Neuronal stem cell (in vitro differentiated cells): ENCODE data around the gene PLPPR2.

ENCODE experiments used
- DNase-seq: peaks from one replicate; pipeline ENCODE4 v3.0.0-alpha.2; 2013; ENCODE audit warnings: low spot score
- H2AFZ ChIP-seq: one replicate; pipeline ENCODE4 v1.6.1; 2013; ENCODE audit warnings: mild to moderate bottlenecking, low read length, inconsistent platforms
- H2AK5ac ChIP-seq: 2 replicates; pipeline ENCODE4 v1.6.1; 2013; ENCODE audit warnings: low read depth, mild to moderate bottlenecking, inconsistent platforms, low read length, moderate library complexity, mixed read lengths
- H2BK120ac ChIP-seq: 2 replicates; pipeline ENCODE4 v1.6.1; 2013; ENCODE audit warnings: low read depth, mild to moderate bottlenecking, inconsistent platforms, low read length, moderate library complexity, mixed read lengths
- H2BK12ac ChIP-seq: one replicate; pipeline ENCODE4 v1.6.1; 2013; ENCODE audit warnings: low read length, inconsistent platforms
- H2BK15ac ChIP-seq: 2 replicates; pipeline ENCODE4 v1.6.1; 2013; ENCODE audit warnings: mild to moderate bottlenecking, low read length, inconsistent platforms, mixed read lengths
- H2BK5ac ChIP-seq: one replicate; pipeline ENCODE4 v1.6.1; 2013; ENCODE audit warnings: inconsistent platforms, mild to moderate bottlenecking, low read length, moderate library complexity
- H3K14ac ChIP-seq: one replicate; pipeline ENCODE4 v1.6.1; 2013; ENCODE audit warnings: low read length, inconsistent platforms
- H3K18ac ChIP-seq: 2 replicates; pipeline ENCODE4 v1.6.1; 2013; ENCODE audit warnings: low read length, inconsistent platforms
- H3K23ac ChIP-seq: 2 replicates; pipeline ENCODE4 v1.6.1; 2013; ENCODE audit warnings: low read depth, mild to moderate bottlenecking, mixed read lengths, low read length, inconsistent platforms; ENCODE audit not compliant: poor library complexity
- H3K27ac ChIP-seq: replicated peaks from 3 replicates; pipeline ENCODE4 v1.5.1; 2013; ENCODE audit warnings: low read length, inconsistent platforms
- H3K27me3 ChIP-seq, 3 experiments: 2 replicates each; pipeline ENCODE4 v1.6.1; 2013; ENCODE audit warnings: low read length in 3 of 3, mild to moderate bottlenecking in 2 of 3, inconsistent platforms in 1 of 3, low read depth in 1 of 3, mixed read lengths in 1 of 3, moderate library complexity in 1 of 3; ENCODE audit not compliant: control insufficient read depth in 3 of 3, insufficient read depth in 3 of 3
- H3K36me3 ChIP-seq, 2 donors: replicated peaks in 1 of 2; 2 replicates each; pipeline ENCODE4 v1.6.1; 2013; ENCODE audit warnings: low read length in 2 of 2; ENCODE audit not compliant: control insufficient read depth in 2 of 2, insufficient read depth in 2 of 2
- H3K4ac ChIP-seq: 2 replicates; pipeline ENCODE4 v1.6.1; 2013; ENCODE audit warnings: inconsistent platforms, mild to moderate bottlenecking, low read length, moderate library complexity
- H3K4me1 ChIP-seq, 2 donors: 1 replicate in 1 of 2; 2 replicates in 1 of 2; pipeline ENCODE4 v1.6.1; 2013; ENCODE audit warnings: low read length in 2 of 2, low read depth in 1 of 2; ENCODE audit not compliant: control insufficient read depth in 2 of 2, insufficient read depth in 1 of 2
- H3K4me2 ChIP-seq: one replicate; pipeline ENCODE4 v1.6.1; 2013; ENCODE audit warnings: mild to moderate bottlenecking, low read length, inconsistent platforms; ENCODE audit not compliant: insufficient read depth, poor library complexity, severe bottlenecking
- H3K4me3 ChIP-seq, 2 donors: 2 replicates each; pipeline ENCODE4 v1.5.1; 2013; ENCODE audit warnings: low read length in 2 of 2, mild to moderate bottlenecking in 2 of 2, inconsistent platforms in 1 of 2, moderate library complexity in 1 of 2
- H3K79me1 ChIP-seq: one replicate; pipeline ENCODE4 v1.6.1; 2013; ENCODE audit warnings: low read depth, mild to moderate bottlenecking, inconsistent platforms, low read length, moderate library complexity
- H3K9ac ChIP-seq: one replicate; pipeline ENCODE4 v1.6.1; 2013; ENCODE audit warnings: mild to moderate bottlenecking, low read depth, low read length, inconsistent platforms; ENCODE audit not compliant: poor library complexity
- H3K9me3 ChIP-seq, 2 donors: replicated peaks in 1 of 2; 2 replicates each; pipeline versions ENCODE3 to v1.6.1; 2013; ENCODE audit warnings: low read length in 2 of 2, mild to moderate bottlenecking in 2 of 2, inconsistent platforms in 1 of 2, low read depth in 1 of 2, mixed read lengths in 1 of 2, moderate library complexity in 1 of 2; ENCODE audit not compliant: control insufficient read depth in 2 of 2, insufficient read depth in 1 of 2
- H4K8ac ChIP-seq: one replicate; pipeline ENCODE4 v1.6.1; 2013; ENCODE audit warnings: low read depth, mild to moderate bottlenecking, inconsistent platforms, low read length, moderate library complexity
- H4K91ac ChIP-seq: one replicate; pipeline ENCODE4 v1.6.1; 2013; ENCODE audit warnings: low read length, low read depth, mild to moderate bottlenecking, inconsistent platforms; ENCODE audit not compliant: poor library complexity
- WGBS, 2 donors: extraction: QIAGEN DNeasy Blood & Tissue Kit; methylation state at CpG; one replicate each; pipeline ENCODE4 v1.1.7; 2013; ENCODE audit warnings: missing lambda C conversion rate in 2 of 2, mixed read lengths in 1 of 2; ENCODE audit not compliant: insufficient read length in 2 of 2, insufficient replicate concordance in 1 of 2; ENCODE audit errors: extremely low coverage in 2 of 2; 5-methylcytosine and 5-hydroxymethylcytosine counted together

Gene PLPPR2

DNA sequence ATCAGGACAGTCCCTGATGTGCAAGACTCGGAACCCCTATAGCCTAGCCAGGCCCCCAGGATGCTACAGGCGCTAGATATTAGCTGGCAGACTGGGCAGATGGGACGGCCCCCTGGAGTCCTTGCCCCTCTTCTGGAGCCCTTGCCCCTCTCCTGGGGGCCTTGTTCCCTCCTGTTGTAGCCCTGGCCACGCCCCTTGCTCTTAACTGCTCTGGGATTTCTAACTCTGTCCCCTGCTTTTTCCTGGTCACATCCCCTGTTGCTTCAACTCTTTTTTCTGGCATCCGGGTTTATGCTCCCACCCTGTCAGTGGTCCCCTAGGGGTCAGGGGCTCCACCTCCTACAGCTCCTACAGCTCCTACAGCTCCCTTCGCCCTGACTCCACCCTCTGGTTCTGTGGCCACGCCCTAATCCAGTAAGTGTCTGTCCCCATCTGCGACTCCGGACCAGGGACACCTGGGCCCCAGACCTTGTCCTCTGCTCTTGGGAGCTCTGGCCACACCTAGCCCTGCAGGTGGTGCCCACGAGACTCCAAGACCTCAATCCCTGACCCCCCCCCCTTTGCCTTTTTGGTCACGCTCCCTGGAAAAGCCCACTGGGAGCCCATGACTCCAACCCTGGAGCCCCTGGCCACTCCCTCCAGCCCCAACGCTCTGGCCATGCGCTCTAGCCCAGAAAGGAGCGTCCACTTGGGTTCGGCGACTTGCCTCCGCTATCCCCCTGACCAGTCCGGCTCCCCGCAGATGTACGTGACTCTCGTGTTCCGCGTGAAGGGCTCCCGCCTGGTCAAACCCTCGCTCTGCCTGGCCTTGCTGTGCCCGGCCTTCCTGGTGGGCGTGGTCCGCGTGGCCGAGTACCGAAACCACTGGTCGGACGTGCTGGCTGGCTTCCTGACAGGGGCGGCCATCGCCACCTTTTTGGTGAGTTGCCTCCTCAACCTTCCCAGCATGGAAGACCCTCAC, 6.8 kb downstream of the PLPPR2 start:
- Histone ChIP-seq H3K4me1 (peaks cover 0 to 9% of the 10 kb centered on the region in 2 donors), H4K91ac (no peak overlapping the region), H3K36me3 (peaks cover 0 to 2% of the 10 kb centered on the region in 2 donors), H3K9ac (peak overlapping the region; percentile 32), H3K27me3 (peaks cover 0 to 12% (median 0%) of the 10 kb centered on the region in 3 experiments), H2AFZ (no peak overlapping the region), H3K14ac (no peak overlapping the region), H3K4me3 (no peak overlapping the region), H3K79me1 (no peaks in the 10 kb centered on the region), H3K4me2 (peak overlapping the region; percentile 56), H2BK15ac (peak overlapping the region; percentile 32), H2BK120ac (no peak overlapping the region), H2AK5ac (peak overlapping the region; percentile 82), H4K8ac (peak overlapping the region; percentile 72), H2BK5ac (no peak overlapping the region), H3K27ac (no peak overlapping the region), H3K18ac (peak overlapping the region; percentile 52), H3K9me3 (no peaks in the 10 kb centered on the region), H3K23ac (peak overlapping the region; percentile 29), H2BK12ac (no peak overlapping the region), H3K4ac (no peak overlapping the region)
- WGBS, 2 donors: no CpG with 5 or more reads among the region's 35 CpGs
- DNase-seq: no peak

- no peak overlapping the region for H3K4me2 ChIP-seq
- no peak overlapping the region for H3K9ac ChIP-seq
- no peak overlapping the region for H2BK15ac ChIP-seq
- H2AK5ac ChIP-seq: no peak overlapping the region
- no peak overlapping the region for H2BK12ac ChIP-seq
- no peak overlapping the region for H2AFZ ChIP-seq
- WGBS, 2 donors: no CpG with 5 or more reads among the region's 10 CpGs
- H3K18ac ChIP-seq: no peak overlapping the region
- H2BK120ac ChIP-seq: no peak overlapping the region
- H3K4me1 ChIP-seq: peaks cover 0 to 9% of the 10 kb centered on the region in 2 donors
- no peaks in the 10 kb centered on the region for H3K9me3 ChIP-seq
- H3K79me1 ChIP-seq: no peaks in the 10 kb centered on the region
- H3K27ac ChIP-seq: no peak overlapping the region
- no peak overlapping the region for H4K91ac ChIP-seq
- no peak for DNase-seq
- H2BK5ac ChIP-seq: no peak overlapping the region
- H4K8ac ChIP-seq: no peak overlapping the region
- no peak overlapping the region for H3K23ac ChIP-seq
- no peak overlapping the region for H3K4me3 ChIP-seq
- no peak overlapping the region for H3K14ac ChIP-seq
- peaks cover 0 to 2% of the 10 kb centered on the region in 2 donors for H3K36me3 ChIP-seq
- peaks cover 0 to 12% (median 0%) of the 10 kb centered on the region in 3 experiments for H3K27me3 ChIP-seq
- no peak overlapping the region for H3K4ac ChIP-seq
Observed at GRCh38 chr19:11363881-11364280, 8.6 kb downstream of the PLPPR2 start.

DNA sequence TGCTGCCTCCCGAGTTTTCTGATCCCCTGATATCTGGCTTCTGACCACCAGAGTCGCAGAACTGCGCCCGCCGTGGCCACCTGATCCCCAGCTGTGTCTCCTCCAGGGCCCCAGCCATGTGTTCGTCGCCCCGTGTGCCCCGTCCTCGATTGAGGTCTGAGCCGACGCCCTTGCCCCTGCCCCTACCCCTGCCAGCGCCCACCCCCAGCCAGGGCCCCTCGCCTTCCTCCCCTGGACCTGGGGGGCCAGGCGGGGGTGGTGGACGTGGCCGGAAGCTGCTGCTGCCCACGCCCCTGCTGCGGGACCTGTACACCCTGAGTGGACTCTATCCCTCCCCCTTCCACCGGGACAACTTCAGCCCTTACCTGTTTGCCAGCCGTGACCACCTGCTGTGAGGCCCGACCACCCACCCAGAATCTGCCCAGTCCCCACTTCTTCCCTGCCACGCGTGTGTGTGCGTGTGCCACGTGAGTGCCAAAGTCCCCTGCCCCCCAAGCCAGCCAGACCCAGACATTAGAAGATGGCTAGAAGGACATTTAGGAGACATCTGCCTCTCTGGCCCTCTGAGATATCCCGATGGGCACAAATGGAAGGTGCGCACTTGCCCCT, 9.2 kb downstream of the PLPPR2 start:
- H2AK5ac ChIP-seq: no peak overlapping the region
- H3K18ac ChIP-seq: no peak overlapping the region
- H2AFZ ChIP-seq: no peak overlapping the region
- no peak overlapping the region for H2BK15ac ChIP-seq
- peaks cover 0 to 9% of the 10 kb centered on the region in 2 donors for H3K4me1 ChIP-seq
- DNase-seq: no peak
- no peak overlapping the region for H3K4ac ChIP-seq
- no peak overlapping the region for H3K9ac ChIP-seq
- no peak overlapping the region for H4K8ac ChIP-seq
- H2BK120ac ChIP-seq: no peak overlapping the region
- WGBS, 2 donors: no CpG with 5 or more reads among the region's 28 CpGs
- H3K14ac ChIP-seq: no peak overlapping the region
- H3K36me3 ChIP-seq: peaks cover 0 to 2% of the 10 kb centered on the region in 2 donors
- no peak overlapping the region for H3K23ac ChIP-seq
- H2BK12ac ChIP-seq: no peak overlapping the region
- H4K91ac ChIP-seq: no peak overlapping the region
- H3K79me1 ChIP-seq: no peaks in the 10 kb centered on the region
- H3K27ac ChIP-seq: no peak overlapping the region
- peaks cover 0 to 12% (median 0%) of the 10 kb centered on the region in 3 experiments for H3K27me3 ChIP-seq
- H2BK5ac ChIP-seq: no peak overlapping the region
- H3K4me2 ChIP-seq: no peak overlapping the region
- H3K4me3 ChIP-seq: no peak overlapping the region
- no peaks in the 10 kb centered on the region for H3K9me3 ChIP-seq

DNA sequence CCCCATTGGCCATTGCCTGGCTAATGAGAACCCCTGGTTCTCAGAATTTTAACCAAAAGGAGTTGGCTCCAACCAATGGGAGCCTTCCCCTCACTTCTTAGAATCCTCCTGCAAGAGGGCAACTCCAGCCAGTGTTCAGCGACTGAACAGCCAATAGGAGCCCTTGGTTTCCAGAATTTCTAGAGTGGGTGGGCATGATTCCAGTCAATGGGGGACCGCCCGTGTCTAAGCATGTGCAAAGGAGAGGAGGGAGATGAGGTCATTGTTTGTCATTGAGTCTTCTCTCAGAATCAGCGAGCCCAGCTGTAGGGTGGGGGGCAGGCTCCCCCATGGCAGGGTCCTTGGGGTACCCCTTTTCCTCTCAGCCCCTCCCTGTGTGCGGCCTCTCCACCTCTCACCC, 9.7 kb downstream of the PLPPR2 start:
- Histone ChIP-seq H3K79me1 (no peaks in the 10 kb centered on the region), H3K23ac (no peak overlapping the region), H2AFZ (no peak overlapping the region), H3K14ac (no peak overlapping the region), H3K4me1 (peaks cover 0 to 9% of the 10 kb centered on the region in 2 donors), H3K36me3 (peaks cover 0 to 5% of the 10 kb centered on the region in 2 donors), H3K27ac (no peak overlapping the region), H3K4ac (no peak overlapping the region), H3K9me3 (no peaks in the 10 kb centered on the region), H2BK15ac (no peak overlapping the region), H2BK5ac (no peak overlapping the region), H2BK12ac (no peak overlapping the region), H4K8ac (no peak overlapping the region), H3K4me3 (no peak overlapping the region), H3K9ac (no peak overlapping the region), H2AK5ac (no peak overlapping the region), H2BK120ac (no peak overlapping the region), H3K4me2 (no peak overlapping the region), H3K18ac (no peak overlapping the region), H3K27me3 (peaks cover 0 to 12% (median 0%) of the 10 kb centered on the region in 3 experiments), H4K91ac (no peak overlapping the region)
- whole genome bisulfite sequencing, 2 donors: no CpG with 5 or more reads among the region's 5 CpGs
- DNase-seq: no peak
